NCI-H524 treated with DMSO at 0.1 percent for 48 hours (cell line): ENCODE results near the gene ERN2.
"Not testable (repeated sequence)": the region's sequence is repeated elsewhere in the genome, so short reads cannot be mapped to it uniquely, and the experiment has no call there.

Experiments
- DNase-seq: peaks from one replicate; lab custom pipeline; 2025; lab: John Stamatoyannopoulos, UW

Gene ERN2

DNA sequence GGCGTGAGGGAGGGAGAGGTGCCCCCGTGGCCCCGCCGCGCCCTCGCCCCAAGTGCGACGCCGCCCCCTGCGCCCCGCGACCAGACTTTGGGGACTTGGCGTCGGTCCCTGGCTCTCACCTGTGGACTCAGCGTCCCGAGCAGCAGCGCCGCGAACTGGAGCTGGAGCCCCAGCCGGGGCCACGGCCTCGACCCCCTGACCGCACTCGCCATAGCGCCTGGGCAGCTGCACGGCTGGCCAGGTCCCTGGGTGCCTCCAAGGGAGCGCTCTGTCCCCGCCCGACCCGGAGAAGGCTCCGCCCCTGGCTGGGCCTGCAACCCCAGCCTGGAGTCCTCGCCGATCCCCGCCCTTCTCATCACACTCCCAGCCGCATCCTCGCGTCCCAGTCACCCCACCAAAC lies at the start of gene ERN2:
ERN2 (minus strand) TSS at position 247 of the 400 bp plus-strand sequence; CDS start at position 212, 35 bp downstream.
- no peak for DNase-seq

DNA sequence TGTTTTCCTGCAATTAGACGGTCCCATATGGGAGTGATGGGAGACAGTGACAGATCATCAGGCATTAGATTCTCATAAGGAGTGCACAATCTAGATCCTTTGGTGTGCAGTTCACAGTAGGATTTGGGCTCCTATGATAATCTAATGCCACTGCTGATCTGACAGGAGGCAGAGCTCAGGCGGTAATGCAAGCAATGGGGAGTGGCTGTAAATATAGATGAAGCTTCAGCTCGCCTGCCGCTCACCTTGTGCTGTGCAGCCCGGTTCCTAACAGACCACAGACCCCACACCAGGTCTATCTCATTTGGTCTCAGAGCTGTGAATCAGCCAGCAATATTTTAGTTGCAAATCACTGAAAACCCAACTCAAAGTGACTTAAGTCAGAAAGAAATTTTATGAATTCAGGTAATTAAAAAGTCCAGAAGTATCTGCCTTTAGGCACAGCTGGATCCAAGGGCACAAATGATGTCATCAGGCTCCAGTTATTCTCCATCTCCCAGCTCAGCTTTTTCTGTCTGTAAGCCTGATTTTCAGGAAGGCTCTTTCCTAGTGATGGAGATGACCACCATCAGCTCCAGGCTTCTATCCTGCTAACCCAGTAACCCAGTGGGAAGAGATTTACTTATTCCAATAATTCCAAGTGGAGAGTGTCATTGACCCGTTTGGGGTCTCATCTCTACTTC lies 45.1 kb upstream of the ERN2 start:
- no peak for DNase-seq

DNA sequence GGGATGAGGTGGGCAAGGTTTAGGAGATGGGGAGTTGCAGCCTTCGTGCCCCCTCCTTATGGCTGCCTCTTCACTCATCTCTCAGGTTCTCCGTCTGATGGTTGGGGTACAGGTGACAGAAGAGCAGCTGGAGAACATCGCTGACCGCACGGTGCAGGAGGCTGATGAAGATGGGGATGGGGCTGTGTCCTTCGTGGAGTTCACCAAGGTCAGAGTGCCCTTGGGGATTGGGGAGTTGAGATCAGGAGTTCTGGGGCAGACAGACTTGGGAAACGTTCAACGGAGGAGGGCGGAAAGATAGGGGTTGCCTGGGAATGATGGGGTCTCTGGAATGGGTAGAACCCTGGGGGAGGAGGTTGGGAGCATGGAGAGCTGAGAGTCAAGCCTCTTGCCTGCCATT lies 44.1 kb upstream of the ERN2 start:
- DNase-seq: no peak

DNA sequence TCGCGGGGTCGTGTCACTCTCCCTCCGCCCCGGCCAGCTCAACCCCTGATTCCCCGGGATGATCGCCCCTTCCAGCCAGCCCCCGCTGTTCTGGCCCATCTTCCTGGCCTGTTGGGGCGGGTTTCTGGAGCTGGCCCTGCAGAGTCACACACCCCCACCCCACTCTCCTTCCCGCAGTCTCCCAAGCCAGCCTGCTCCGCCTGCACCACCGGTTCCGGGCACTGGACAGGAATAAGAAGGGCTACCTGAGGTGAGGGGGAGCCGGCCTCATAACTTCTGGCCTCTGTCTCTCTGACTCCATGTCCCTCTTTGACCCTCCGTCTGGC lies 42.4 kb upstream of the ERN2 start:
- no peak for DNase-seq

DNA sequence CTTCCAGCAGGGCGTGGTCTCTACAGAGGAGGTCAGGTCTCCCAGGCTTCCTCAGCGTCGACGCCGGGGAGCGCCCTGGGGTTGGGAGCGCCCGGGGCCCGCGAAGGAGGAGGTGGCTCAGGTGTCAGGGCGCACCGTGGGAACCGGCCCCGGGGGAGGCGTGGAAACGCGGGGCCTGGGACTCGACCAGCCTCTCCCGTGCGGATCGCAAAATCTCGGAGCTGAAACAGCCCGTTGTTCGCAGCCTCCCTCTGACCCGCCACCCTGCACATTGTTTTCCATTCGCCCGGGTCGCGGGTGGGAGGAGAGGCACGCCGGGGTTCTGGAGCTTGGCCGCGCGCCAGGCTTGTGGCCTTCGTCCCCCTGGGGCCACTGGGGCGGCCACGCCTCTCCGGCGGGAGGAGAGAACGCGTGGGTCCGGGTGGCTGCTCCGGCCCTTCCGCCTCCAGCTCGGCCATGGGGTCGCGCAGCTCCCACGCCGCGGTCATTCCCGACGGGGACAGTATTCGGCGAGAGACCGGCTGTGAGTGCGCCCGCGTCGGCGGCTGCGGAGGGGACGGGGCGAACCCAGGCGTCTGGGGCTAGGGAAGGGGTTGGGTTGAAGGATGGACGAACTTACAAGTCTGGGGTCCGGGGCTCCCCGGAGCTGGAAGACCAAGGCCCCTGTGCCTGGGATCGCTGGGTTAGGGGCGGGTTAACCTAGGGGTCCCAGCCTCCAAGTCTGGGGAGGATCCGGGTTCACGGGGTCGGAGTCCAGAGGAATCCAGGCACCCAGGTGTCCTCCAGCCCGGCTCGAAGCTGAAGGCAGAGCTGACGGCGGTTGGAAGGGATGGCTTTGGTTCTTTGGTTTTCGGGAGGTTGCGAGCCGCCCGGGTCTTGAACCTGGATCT lies 41.8 kb upstream of the ERN2 start, which contains the start of gene CHP2:
CHP2 (plus strand) TSS at position 433 of the 890 bp plus-strand sequence; CDS start at position 457, 24 bp downstream.
- DNase-seq: no peak

DNA sequence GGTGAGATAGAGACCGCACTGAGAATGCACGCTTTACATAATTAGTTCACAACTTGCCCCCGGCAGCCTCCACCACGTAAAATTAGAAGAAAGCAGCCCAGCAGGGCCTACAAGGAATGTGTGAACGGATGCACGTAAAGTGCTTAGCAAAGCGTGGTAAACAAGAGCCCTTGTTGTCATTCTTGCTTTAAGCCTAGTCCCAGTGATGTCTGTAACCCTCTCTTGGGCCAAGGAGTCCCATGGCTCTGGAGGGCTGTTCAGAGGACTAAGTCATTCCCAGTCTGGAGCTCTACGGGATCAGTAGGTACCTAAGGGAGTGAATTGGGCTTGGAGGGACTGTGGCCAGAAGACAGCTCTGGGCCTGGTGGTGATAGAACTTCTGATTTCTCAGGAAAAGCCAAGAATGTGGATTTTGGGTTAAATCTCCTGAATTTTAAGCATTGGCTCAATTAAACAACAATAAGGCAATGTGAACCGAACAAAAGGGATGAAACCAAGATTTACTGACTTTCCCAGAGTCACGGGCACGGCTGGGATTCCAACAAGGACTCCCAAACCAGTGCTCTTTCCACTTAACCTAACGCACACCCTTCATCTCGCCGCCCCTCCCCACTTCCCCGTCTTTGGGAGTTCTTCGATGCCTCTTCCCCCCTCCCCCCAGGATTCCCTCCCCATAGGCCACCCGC lies 41.0 kb upstream of the ERN2 start:
- DNase-seq: no peak

DNA sequence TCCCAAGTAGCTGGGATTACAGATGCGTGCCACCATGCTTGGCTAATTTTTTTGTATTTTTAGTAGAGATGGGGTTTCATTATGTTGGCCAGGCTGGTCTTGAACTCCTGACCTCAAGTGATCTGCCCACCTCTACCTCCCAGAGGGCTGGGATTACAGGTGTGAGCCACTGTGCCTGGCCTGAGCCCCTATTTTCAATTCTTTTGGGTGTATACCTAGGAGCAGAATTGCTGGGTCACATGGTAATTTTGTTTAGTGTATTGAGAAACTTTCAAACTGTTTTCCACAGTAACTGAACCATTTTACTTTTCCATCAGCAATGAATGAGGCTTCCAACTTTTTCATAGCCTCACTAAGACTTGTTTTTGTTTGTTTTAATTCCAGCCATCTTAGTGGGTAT lies 38.0 kb upstream of the ERN2 start:
- not testable (repeated sequence) for DNase-seq

DNA sequence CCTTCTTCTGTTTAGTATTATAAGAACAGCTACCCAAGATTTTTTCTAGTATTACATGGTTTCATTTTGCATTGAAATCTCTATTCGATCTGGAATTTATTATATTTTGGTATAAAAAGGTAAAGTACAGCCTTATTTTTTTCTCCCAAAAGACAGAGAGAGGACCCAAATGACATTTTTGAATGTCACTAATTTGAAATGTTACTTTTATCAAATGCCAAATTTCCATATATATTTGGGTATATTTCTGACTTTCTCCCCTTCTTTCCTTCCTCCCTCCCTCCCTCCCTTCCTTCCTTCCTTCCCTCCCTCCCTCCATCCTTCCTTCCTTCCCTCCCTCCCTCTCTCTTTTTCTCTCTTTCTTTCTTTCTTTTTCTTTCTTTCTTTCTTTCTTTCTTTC lies 35.6 kb upstream of the ERN2 start:
- no peak for DNase-seq

DNA sequence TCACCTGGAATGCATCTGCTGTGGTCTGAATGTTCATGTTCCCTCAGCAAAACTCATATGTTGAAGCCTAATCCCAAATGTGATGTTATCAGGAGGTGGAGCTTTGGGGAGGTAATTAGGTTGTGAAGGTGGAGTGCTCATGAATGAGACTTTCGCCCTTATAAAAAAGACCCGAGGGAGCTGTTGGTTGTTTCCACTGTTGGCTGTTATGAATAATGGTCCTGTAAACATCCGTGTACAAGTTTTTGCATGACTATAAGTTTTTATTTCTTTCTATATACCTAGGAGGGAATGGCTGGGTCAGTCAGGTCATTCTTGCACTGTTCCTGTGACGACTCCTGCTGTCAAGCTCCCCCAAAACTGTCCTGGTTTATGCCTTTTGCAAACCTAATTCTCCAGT lies 32.2 kb upstream of the ERN2 start:
- DNase-seq: no peak

DNA sequence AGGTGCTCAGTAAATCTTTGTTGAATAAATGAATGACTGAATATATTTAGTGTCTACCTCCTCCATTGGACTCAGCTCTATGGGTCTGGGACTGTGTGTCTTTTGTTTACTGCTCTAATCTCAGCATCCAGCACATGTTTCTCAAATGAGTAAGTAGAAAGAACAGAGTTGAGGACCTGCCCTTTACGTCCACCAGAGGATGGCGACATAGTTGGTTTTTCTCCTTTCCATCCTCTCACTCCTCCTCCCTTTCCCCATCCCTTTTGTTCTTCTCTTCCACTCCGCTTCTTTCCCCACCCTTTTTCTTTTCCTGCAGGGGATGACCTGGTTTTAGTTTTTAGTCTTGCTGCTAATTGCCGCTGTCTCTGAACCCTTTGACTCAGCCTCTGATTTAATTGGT lies 29.7 kb upstream of the ERN2 start:
- DNase-seq: no peak

DNA sequence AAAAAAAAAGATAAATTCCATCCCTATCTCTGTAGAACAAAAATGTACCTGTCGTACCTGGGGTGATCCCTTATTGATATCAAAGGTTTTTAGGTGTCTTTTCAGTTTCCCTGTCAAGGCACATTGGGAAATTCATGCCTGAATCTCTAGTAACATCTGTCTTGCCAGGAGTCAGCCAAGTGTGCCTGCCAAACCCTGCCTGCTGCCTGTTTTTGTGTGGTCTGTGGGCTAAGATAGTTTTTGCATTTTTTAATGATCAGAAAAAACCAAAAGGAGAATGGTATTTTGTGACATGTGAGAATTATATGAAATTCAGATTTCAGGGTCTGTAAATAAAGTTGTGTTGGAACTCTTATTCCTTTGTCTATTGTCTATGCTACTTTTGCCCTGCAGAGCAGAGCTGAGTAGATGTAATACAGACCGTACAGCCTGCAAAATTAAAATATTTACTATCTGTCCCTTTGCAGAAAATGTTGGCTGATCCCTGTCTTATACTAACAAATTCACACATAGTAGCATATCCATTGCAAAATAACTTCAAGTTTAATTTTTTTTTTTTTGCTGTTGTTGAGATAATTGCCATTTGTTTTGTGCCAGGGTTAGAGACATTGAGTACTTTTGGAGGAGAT lies 28.8 kb upstream of the ERN2 start:
- no peak for DNase-seq

DNA sequence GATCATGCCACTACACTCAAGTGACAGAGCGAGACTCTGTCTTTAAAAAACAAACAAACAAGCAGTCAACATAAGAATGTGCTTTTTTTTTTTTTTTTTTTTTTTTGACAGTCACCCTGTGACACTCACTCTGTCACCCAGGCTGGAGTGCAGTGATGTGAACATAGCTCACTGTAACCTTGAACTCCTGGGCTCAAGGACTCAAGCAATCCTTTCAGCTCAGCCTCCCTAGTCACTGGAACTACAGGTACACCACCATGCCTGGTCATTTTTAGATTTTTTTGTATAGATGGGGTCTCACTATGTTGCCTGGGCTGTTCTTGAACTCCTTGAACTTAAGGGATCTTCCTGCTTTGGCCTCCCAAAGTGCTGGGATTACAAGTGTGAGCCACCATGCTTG lies 26.5 kb upstream of the ERN2 start:
- DNase-seq: no peak

DNA sequence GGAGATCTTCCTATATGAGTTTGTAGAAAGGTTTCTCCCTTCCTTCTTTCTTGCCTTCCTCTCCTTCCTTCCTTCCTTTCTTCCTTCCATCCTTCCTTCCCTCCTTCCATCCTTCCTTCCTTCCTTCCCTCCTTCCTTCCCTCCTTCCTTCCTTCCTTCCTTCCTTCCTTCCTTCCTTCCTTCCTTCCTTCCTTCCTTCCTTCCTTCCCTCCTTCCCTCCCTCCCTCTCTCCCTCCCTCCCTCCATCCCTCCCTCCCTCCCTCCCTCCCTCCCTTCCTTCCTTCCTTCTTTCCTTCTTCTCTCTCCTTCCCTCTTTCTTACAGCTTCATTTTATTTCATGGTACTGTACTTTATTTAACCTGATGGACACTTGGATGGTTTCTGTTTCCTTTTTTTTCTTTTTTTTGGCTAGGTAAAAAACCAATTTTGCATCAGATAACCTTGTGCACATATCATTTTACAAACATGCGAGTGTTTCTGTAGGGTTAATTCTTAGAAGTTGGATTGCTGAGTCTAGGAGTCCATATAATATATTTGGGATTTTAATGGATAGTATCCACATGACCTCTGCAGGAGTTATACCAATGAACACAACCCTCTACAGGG lies 24.5 kb upstream of the ERN2 start:
- DNase-seq: not testable (repeated sequence)

DNA sequence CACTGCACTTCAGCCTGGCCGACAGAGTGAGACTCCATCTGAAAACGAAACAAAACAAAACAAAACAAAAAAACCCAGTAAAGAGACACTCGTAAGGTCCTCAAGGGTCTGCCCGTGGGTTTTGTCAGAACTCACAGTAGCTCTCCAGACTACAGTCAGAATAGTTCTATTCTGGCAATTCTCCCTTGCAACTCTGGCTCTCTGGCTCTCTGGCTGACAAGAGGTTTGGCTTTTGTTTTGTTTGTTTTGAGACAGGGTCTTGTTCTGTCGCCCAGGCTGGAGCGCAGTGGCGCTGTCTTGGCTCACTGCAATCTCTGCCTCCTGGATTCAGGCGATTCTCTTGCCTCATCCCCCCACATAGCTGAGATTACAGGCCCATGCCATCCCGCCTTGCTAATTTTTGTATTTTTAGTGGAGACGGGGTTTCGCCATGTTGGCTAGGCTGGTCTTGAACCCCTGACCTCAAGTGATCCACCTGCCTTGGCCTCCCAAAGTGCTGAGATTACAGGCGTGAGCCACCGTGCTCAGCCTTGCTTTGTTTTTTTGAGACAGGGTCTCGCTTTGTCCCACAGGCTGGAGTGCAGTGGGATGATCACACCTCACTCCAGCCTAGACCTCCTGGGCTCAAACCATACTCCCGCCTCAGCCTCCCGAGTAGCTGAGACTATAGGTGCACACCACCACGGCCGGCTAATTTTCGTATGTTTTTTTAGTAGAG lies 21.3 kb upstream of the ERN2 start:
- DNase-seq: no peak

DNA sequence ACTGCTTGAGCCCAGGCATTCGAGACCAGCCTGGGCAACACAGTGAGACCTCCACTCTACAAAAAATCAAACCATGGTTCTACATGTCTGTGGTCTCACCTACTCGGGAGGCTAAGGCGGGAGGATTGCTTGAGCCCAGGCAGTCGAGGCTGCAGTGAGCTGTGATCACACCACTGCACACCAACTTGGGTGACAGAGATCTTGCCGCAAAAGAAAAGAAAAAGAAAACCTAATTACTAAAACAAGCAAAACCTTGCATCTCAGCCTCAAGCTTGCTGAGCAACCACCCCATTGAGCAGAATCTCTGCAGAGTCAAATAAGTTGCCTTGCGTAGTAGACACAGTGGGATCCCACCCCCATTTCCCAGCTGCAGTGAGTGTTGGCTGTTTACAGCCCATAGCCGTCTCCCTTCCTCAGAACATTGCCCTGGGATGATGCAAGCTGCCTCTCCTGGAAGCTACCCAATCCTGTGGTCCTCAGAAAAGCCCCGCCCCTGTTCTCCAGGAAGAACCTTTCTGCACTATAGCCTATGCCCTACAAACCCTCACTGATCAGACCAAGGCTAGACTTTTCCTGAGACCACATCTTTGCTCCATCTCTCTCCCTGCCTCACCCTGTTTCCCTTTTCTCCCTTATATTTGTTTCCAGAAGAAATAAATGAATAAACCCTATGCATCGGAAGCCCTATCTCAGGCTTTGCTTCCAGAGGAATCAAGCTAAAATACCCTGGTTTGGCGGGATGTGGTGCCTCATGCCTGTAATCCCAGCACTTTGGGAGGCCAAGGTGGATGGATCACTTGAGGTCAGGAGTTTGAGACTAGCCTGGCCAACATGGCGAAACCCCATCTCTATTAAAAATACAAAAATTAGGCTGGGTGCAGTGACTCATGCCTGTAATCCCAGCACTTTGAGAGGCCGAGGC lies 16.7 kb upstream of the ERN2 start:
- DNase-seq: no peak

DNA sequence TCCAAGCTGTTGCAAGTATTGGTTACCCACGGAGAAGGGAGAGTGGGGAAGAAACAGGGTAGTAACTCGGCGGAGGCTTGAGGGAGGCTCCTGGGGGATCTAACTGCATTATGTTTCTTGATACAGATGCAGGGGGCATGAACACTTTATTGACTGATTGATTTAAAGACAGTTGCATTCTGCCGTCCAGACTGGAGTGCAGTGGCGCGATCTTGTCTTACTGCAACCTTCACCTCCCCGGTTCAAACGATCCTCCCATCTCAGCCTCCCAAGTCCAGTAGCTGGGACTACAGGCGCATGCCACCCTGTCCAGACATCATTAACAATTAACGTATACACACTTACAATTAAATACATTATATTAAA lies 15.1 kb upstream of the ERN2 start:
- no peak for DNase-seq

DNA sequence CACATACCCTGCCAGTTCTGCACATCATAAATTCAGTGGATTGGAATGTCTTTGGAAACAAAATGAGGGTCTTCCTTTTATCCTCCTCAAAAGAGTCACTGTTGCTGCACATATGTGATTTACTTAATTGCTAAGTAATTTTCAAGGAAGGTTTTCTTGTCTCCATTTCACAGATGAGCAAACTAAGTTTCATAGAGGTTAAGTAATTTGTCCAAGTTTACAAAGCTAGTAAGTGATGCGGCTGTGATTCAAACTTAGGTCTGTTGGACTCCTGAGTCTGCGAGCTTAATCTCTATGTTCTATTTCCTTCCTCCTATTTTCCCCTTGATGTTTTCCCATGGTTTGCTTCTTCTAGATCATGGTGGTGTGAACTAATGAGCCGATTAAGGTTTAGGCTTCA lies 13.7 kb upstream of the ERN2 start:
- no peak for DNase-seq

DNA sequence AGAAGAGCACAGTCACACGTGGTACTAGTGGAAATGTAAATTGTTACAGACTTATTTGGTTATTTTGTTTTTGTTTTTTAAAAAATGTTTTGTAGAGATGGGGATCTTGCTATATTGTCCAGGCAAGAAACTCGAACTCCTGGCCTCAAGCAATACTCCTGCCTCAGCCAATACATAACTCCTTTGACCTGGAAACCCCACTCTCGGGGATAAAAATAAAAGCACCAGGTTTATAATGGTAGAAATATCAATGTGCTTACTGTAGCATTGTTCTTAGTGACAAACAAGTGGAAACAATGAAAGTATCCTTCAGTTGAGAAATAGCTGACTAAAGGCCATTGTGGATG lies 11.7 kb upstream of the ERN2 start:
- no peak for DNase-seq

DNA sequence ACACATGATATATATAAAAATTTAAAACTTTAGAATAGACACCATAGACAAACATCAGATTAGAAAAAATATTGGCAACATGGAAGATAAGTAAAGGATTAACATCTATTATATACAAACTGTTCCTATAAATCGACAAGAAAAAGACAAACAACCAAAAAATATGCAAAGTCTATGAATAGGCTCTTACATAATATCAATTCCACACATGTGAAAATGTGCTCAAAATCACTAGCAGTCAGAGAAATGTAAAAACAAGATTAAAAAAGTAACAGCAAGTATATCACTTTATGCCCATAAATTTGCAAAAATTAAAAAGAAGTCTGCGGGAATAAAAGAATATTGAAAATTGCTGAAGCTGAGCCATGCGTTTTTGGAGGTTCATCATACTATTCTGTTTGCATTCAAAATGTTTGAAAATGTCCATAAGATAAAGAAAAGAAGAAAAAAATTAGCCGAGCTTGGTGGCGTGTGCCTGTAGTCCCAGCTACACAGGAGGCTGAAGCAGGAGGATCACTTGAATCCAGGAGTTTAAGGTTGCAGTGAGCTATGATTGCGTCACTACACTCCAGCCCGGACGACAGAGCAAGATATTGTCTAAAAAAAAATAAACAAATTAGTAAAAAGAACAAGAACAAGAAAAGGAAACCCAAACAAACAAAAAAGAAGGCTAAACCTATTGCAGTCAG lies 11.2 kb upstream of the ERN2 start:
- no peak for DNase-seq
